Tibial artery (tissue), 4 donors: Measurements from ENCODE around the gene LSAMP.
"Not testable (repeated sequence)": the region's sequence is repeated elsewhere in the genome, so short reads cannot be mapped to it uniquely, and the experiment has no call there.

Source experiments
- DNase-seq, 2 donors: peaks; one replicate each; pipeline ENCODE4 v3.0.0-alpha.2; 2019
- H3K27ac ChIP-seq, 2 donors: fragments of 200-600 bp; sonication (generic) in 1 of 2; 1 replicate in 1 of 2; 2 replicates in 1 of 2; pipeline ENCODE4 v1.5.1; 2018 to 2019; ENCODE audit warnings: mild to moderate bottlenecking in 1 of 2
- H3K27me3 ChIP-seq, 2 donors: fragments of 200-600 bp; sonication (generic) in 1 of 2; one replicate each; pipeline versions ENCODE4 v1.5.1 to v1.6.0; 2016 to 2019
- H3K36me3 ChIP-seq, 3 donors: fragments of 200-600 bp; sonication (generic) in 2 of 3; one replicate each; pipeline ENCODE4 v1.5.1; 2016 to 2019; ENCODE audit warnings: mild to moderate bottlenecking in 2 of 3
- H3K4me1 ChIP-seq, 4 donors: fragments of 200-600 bp; sonication (generic) in 2 of 4; 1 replicate in 3 of 4; 2 replicates in 1 of 4; pipeline ENCODE4 v1.5.1; 2016 to 2019
- H3K4me3 ChIP-seq, 2 donors: fragments of 200-600 bp; sonication (generic) in 1 of 2; 1 replicate in 1 of 2; 2 replicates in 1 of 2; pipeline ENCODE4 v1.5.1; 2018 to 2019; ENCODE audit warnings: mild to moderate bottlenecking in 2 of 2
- H3K9me3 ChIP-seq, 3 donors: fragments of 200-600 bp; sonication (generic) in 1 of 3; one replicate each; pipeline ENCODE4 v1.5.1; 2016 to 2019
- intact Hi-C: fragments of 100-400 bp; cut with DNase I; formaldehyde crosslinking; loops from one replicate; pipeline ENCODE4 v1.15.0; 2023; ENCODE audit warnings: low total_unique reads
- TF ChIP-seq, protein P1 (sequence below), 2 experiments: fragments of 200-600 bp in 1 of 2; fragments of 450-650 bp in 1 of 2; IDR thresholded peaks; one replicate each; pipeline ENCODE4 v1.5.1; 2017 to 2019; ENCODE audit warnings: antibody characterized with exemption in 2 of 2, mild to moderate bottlenecking in 1 of 2, moderate library complexity in 1 of 2

The LSAMP gene

DNA sequence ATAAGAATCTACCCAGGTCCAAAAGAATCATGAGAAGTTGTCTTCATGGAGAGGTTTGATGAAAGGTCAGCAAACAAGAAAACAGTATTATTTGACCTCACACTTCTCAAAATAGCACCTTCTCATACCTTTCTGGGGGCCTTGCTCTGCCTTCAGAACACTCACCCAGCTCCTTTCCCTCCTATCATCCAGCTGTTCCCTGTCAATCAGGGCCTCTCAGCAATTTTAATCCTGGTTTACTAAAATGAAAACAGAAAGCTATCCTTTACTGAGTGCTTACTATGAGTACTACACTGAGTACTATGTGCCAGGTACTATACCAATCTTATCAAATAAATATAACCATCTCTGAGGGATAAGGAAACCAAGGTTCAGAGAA is 683.4 kb downstream of the LSAMP start:
- no peak overlapping the region for H3K4me3 ChIP-seq

DNA sequence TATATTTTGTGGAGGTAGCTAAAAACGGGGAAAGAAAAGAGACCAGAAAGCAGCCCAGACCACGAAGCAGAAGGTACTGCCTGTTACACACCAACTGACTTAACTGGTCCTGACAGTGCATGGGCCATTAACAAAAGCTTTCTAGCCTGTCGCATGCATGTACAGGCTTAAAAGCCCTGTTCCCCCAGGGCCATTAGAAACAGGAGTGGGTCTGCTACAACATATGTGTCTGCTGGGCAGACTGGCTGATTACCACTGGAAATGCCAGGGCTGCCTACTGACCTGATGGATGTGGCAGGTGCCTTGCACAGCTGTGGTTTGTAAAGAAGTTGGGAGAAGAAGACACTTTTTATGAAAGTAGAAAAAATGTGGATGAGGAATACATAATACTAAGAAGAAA is 684.6 kb downstream of the LSAMP start:
- no peaks in the 10 kb centered on the region for H3K36me3 ChIP-seq
- no peaks in the 10 kb centered on the region for H3K27me3 ChIP-seq
- intact Hi-C loops: no loop called here
- H3K9me3 ChIP-seq: no peaks in the 10 kb centered on the region
- no peak for DNase-seq
- no peaks in the 10 kb centered on the region for H3K4me1 ChIP-seq
- TF ChIP-seq, protein P1, sequence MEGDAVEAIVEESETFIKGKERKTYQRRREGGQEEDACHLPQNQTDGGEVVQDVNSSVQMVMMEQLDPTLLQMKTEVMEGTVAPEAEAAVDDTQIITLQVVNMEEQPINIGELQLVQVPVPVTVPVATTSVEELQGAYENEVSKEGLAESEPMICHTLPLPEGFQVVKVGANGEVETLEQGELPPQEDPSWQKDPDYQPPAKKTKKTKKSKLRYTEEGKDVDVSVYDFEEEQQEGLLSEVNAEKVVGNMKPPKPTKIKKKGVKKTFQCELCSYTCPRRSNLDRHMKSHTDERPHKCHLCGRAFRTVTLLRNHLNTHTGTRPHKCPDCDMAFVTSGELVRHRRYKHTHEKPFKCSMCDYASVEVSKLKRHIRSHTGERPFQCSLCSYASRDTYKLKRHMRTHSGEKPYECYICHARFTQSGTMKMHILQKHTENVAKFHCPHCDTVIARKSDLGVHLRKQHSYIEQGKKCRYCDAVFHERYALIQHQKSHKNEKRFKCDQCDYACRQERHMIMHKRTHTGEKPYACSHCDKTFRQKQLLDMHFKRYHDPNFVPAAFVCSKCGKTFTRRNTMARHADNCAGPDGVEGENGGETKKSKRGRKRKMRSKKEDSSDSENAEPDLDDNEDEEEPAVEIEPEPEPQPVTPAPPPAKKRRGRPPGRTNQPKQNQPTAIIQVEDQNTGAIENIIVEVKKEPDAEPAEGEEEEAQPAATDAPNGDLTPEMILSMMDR (IDR thresholded peaks at IDR 0.05): no peak
- no peak overlapping the region for H3K4me3 ChIP-seq
- H3K27ac ChIP-seq: no peak overlapping the region

More for the DNA sequence above, 683.4 kb downstream of the LSAMP start:
- no peaks in the 10 kb centered on the region for H3K27me3 ChIP-seq
- intact Hi-C loops: no loop called here
- H3K27ac ChIP-seq: no peak overlapping the region
- H3K4me1 ChIP-seq: no peaks in the 10 kb centered on the region
- DNase-seq: no peak
- TF ChIP-seq, protein P1 (IDR thresholded peaks at IDR 0.05): no peak
- H3K36me3 ChIP-seq: no peaks in the 10 kb centered on the region
- no peaks in the 10 kb centered on the region for H3K9me3 ChIP-seq

DNA sequence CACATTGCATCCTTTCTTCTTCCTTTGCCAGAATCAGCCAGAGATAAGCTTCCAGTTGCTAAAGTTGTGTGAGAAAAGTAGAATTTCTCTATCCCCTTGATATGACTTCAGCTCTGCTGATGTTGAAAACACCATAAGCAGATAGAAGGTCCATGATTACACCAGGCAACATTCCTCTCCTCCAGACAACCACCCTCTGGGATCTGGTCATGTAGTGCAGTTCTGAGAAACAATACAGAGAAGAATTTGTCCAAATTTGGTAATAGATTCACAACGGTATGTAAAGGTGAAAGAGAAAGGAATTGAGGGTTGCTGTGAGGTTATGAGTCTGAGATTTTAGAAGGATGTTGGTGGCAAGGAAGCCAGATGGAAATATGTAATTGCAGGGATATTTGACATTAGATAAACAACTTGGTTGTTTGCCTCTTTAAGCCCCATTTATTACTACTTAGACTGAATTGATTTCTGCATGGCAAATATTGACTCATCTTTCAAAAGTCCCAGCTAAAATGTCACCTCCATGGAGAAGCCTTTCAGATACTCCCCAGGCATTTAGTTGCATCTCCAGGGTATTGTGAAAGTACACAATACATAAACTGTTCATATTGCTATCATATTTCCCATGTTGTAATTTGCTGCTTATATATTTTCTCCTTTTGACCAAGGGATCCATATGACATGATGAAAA is 687.1 kb downstream of the LSAMP start:
- intact Hi-C loops: no loop called here
- TF ChIP-seq, protein P1 (IDR thresholded peaks at IDR 0.05): no peak
- no peak overlapping the region for H3K4me3 ChIP-seq
- H3K27me3 ChIP-seq: no peaks in the 10 kb centered on the region
- H3K27ac ChIP-seq: no peak overlapping the region
- no peaks in the 10 kb centered on the region for H3K9me3 ChIP-seq
- DNase-seq: no peak
- H3K4me1 ChIP-seq: no peaks in the 10 kb centered on the region
- no peaks in the 10 kb centered on the region for H3K36me3 ChIP-seq

DNA sequence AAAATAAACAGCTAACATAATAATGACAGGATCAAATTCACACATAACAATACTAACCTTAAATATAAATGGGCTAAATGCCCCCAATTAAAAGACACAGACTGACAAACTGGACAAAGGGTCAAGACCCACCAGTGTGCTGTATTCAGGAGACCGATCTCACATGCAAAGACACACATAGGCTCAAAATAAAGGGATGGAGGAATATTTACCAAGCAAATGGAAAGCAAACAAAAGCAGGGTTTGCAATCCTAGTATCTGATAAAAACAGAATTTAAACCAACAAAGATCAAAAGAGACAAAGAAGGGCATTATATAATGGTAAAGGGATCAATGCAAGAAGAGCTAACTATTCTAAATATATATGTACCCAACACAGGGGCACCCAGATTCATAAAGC is 692.3 kb downstream of the LSAMP start:
- H3K9me3 ChIP-seq, H3K4me3 ChIP-seq, H3K27me3 ChIP-seq, H3K27ac ChIP-seq, H3K36me3 ChIP-seq, H3K4me1 ChIP-seq, DNase-seq, intact Hi-C loops: not testable (repeated sequence)
